Peyer's patch (tissue), 4 donors: Measurements from ENCODE around the gene SFTA2.

Source experiments
- CTCF ChIP-seq, 6 experiments: fragments of 450-650 bp in 4 of 6; fragments of 200-600 bp in 2 of 6; sonication (generic) in 1 of 6; IDR thresholded peaks; one replicate each; pipeline ENCODE4 v1.5.1; 2017 to 2019; ENCODE audit warnings: antibody characterized with exemption in 6 of 6, mild to moderate bottlenecking in 3 of 6, moderate library complexity in 1 of 6
- POLR2A ChIP-seq, 2 donors: fragments of 450-650 bp; IDR thresholded peaks; one replicate each; pipeline ENCODE4 v1.5.1; 2017; ENCODE audit warnings: antibody characterized with exemption in 2 of 2, mild to moderate bottlenecking in 2 of 2, moderate library complexity in 2 of 2

GRCh38 chr6:30964075-30964474, 32.1 kb upstream of the SFTA2 start:
- TF ChIP-seq CTCF (IDR thresholded peaks at IDR 0.05) (no peak), POLR2A (IDR thresholded peaks at IDR 0.05) (no peak)
